ENCODE results near the gene EPHA2.

GRCh38 chr1:16093611-16094010 is 62.3 kb downstream of the EPHA2 start:
- TF ChIP-seq EZH2 (IDR thresholded peaks at IDR 0.05; ENCODE audit: borderline replicate concordance, low read depth, low read length, severe bottlenecking) (no peak), CTCF (IDR thresholded peaks at IDR 0.05; ENCODE audit: borderline replicate concordance, extremely low read depth, low read length, poor library complexity, severe bottlenecking) (no peak)

All from DND-41 (cell line).